Measurements from ENCODE around the gene SCT.

Gene SCT

GRCh38 chr11:623349-623869 is 3.6 kb downstream of the SCT start:
- in situ Hi-C loops (cut with MboI; ENCODE audit: low sequenced_read_pairs) = no loop called here

DNA sequence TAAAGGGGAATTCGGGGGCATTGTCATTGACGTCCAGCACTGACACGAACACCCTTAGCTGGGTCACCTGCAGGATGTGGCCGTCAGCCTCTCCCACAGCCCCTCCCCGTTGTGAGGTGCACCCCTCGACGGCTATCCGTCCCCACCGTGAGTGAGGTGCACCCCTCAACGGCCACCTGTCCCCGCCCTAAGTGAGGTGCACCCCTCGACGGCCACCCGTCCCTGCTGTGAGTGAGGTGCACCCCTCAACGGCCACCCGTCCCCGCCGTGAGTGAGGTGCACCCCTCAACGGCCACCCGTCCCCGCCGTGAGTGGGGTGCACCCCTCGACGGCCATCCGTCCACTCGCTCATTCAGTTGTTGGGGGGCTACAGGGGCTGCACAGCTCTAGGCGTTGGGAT is 5.1 kb downstream of the SCT start:
- in situ Hi-C loops (cut with MboI; ENCODE audit: low sequenced_read_pairs) = no loop called here

DNA sequence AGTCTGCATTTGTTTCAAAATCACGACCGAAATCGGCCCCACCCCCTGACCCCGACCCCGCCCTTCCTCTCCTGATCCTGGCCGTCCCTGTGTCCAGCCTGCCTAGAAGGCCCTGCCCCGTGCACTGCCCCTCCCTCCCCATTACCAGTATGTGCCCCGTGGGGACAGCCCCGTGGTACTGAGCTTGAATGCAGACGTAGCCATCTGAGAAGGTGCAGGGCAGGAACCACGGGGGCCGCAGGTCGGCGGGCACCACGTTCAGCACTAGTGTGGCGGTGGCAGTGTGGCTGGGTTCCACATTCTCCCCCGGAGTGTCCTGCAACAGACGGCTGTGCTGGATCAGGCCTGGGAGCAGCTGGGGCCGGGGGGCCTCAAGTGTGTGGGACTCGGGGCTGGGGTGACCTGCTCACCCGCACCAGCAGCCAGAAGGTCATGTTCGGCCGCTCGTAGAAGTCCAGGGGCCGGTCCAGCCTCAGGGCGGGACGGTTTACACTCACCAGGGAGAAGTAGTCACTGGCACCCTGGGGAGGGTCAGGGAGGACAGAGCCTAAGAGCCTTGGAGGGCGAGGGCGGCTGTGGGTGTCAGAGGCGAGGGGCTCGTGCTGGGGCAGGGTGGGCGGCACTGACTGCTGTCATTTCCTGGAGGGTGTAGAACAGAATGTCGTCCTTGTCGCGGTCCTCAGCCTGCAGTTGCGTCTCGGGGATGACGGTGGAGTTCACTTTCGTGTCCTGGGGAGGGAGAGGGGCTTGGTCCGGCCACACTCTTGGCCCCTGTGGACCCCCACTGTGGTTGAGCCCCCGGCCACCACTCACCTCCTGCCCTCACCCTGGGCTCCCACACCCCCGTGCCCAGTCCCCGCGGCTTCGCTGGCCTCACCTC is 5.8 kb downstream of the SCT start:
- in situ Hi-C loops (cut with MboI; ENCODE audit: low sequenced_read_pairs) = no loop called here

DNA sequence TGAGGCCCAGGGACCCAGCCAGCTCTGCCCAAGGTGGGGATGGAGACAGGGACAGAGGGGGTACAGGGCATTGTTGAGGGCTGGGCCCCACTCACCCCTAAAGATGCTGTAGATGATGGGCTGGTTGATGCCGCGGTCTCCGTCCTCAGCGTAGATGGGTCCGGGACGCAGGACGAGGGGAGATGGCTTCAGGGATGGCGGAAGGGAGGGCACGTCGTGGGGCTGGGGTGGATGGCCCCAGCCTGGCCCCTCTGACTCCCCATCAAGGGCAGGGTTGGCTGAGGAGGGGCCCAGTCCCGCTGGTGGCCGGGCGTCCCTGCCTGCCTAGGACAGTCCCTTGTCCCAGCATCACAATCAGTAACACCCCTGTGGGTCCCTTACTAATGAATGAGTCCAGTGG is 6.8 kb downstream of the SCT start:
- in situ Hi-C loops (cut with MboI; ENCODE audit: low sequenced_read_pairs) = no loop called here

- in situ Hi-C loops (cut with MboI; ENCODE audit: low sequenced_read_pairs) = no loop called here
These were observed 7.3 kb downstream of the SCT start for GRCh38 chr11:619628-620050.

DNA sequence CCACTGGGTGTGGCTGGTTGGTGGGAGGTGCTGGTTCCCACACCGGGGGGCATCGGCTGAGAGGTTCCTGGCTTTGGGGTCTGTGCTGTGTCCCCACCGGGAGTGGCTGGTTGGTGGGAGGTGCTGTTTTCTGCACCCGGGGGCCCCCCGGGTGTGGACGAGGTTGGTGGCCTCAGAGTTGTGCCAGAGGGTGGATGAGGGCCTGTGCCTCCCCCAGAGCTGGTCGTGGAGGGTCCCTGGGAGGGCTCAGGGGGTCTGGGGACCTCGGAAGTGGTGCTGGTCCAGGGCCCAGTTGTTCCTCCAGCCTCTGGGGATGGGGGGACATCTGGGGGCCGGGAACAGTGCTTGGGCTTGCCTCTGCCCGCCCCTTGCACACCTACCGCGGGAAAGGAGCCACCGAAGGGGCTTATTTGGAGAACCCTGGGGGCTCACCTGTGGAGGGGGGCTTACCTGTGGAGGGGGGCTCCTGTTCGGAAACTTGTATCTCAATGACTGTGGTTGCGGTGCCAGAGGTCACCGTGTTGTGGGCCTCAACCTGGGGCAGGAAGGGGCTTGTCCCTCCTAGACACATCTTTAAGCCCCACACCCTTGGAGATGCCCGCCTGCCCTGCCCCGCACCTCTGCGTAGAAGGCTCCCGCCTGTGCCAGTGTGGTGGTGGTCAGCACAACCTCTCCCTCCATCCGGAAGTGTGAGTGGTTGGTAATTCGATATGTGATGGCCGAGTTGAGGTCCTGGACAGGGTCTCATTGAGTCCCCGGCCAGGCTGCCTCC is 7.9 kb downstream of the SCT start:
- in situ Hi-C loops (cut with MboI; ENCODE audit: low sequenced_read_pairs) = no loop called here

DNA sequence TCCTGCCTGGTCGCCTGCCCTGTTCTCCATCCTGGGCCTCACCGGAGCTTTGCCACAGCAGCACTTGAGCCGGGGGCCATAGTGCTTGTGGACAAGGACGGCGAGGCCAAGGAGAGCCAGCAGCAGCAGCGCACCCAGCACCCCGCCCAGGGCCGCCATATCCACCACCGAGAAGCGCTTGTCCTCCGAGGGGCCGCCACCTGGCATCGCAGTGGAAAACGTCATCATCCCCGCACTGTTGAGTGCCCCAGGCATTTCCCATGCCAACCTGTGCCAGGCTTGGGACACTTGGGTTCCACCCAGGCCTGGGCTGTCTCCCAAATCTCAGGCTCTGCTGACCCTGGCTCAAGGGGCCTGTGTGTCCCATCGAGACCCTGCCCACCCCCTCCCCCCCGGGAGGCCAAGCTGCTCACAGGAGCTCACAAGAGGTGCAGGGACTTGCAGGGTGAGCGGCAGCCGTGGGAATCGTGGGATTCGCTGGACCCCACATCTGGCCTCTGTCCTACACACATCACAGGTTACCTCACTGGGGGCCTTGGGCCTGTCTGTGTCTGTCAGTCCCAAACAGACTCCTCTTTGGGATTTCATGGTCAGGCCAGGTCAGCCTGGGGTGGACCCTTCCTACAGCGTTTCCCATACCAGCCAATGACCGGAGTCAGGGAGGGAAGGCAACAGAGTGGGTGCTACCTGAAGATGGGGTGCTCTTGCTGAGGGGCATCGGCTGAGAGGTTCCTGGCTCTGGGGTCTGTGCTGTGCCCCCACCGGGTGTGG is 8.9 kb downstream of the SCT start:
- in situ Hi-C loops (cut with MboI; ENCODE audit: low sequenced_read_pairs) = no loop called here

- in situ Hi-C loops (cut with MboI; ENCODE audit: low sequenced_read_pairs) = no loop called here
These were observed 9.6 kb downstream of the SCT start for GRCh38 chr11:617199-617911.

DNA sequence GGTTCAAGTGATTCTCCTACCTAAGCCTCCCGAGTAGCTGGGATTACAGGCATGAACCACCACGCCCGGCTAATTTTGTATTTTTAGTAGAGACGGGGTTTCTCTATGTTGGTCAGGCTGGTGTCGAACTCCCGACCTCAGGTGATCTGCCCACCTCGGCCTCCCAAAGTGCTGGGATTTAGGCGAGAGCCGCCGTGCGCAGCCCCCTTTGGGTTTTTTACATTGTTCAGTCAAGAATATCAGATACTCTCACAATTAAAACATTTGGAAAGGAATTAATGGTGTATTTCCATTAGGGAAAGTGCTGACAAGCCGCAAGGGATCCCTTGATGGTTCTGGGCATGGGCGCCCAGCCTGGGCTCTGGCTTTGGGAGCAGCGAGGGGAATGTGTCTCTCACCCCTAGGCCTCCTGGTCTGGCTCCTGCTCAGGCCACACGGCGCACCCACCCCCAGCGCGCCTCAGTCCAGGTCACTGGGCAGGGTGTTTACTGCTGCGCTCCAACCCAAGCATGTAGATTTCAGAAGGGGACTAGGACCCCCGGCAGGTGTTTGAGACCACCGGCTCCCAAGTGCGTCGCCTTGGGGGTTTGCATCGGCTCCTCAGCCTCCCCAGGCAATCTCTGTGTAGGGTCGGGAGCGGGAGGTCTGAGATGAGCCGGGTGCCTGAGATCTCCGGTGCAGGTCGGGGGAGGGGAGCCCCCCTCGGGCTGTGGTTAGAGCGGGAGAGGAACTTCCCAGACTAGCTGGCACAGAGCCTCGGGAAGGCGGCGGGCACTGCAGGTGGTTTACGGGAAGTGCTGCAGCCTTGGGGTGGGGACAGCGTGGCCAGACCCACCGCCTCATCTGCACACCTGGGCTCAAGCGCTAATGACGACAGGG is 10.4 kb downstream of the SCT start:
- in situ Hi-C loops (cut with MboI; ENCODE audit: low sequenced_read_pairs) = no loop called here

DNA sequence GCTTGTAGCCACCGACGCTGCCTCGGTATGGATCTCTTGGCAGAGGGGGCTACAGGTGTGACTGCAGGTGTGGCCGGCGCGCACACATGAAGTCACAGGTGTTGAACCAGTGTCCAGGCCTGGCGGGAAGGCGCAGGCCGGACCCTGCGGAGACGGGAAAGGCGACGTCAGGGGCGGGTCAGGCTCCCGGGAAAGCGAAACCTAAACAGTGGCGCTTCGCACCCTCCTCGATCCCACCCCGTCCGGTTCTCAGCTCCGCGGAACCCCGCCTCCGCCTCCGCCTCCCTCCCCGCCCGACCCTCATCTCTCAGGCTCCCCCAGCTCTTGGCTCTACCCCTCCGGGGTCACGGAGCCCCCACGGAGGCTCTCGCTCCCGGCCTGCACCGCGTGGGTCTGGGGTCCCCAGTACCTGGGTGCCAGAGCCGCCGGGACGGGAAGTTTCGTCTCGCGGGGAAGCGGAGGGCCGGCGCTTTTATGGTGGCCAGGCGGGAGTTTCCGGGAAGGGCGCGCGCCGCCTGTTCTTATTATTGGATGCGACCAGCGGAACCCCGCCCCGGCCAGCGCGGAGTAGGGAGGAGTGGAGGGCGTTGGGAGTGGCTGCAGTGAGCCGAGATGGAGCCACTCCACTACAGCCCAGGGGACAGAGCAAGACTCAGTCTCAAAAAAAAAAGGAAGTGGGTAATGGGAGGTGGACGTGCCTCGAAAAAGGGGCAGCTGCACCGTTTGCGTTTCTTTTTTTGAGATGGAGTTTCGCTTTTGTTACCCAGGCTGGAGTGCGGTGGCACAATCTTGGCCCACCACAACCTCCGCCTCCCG is 11.3 kb downstream of the SCT start, which contains the start of gene IRF7:
Gene IRF7, minus strand, starts transcription at position 447 of the 816 bp plus-strand sequence. CDS start 586 bp downstream, outside the sequence.
- in situ Hi-C loops (cut with MboI; ENCODE audit: low sequenced_read_pairs) = no loop called here

DNA sequence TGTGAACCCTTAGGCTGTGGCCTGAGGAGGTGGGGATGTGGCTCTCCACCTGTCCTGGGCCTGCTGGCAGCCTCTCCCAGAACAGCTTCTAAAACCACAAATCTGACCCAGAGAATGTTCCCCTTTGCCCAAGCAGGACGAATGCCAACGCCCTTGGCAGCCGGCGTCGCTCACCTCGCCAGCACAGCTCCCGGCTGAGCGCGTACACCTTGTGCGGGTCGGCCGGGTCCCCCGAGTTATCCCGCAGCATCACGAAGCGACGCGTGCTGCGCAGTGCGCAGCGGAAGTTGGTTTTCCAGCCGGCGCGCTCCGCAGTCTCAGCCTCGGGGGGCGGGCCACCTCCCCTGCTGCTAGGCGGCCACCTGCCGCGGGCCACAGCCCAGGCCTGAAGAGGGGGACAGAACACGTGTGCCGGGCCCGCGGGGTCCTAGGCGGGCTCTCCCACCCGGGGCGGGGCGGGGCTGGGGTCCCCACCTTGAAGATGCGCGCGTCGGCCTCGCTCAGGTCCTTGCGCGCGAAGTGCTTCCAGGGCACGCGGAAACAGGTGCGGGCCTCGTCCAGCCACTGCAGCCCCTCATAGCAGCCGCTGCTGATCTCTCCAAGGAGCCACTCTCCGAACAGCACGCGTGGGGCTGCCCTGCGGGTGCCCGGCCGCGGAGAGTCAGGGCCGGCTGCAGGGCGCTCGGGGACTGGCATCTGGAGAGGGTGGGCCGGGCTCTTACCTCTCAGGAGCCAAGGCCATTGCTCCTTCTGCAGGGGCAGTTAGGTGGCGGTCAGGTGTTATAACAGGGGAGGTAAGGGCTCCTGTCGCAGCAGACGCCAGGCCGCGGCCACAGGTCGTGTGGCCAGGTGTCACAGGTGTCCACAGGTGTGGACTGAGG is 12.1 kb downstream of the SCT start:
- in situ Hi-C loops (cut with MboI; ENCODE audit: low sequenced_read_pairs) = no loop called here

GRCh38 chr11:614021-614622 is 12.9 kb downstream of the SCT start:
- in situ Hi-C loops (cut with MboI; ENCODE audit: low sequenced_read_pairs) = no loop called here

GRCh38 chr11:613369-613968 is 13.5 kb downstream of the SCT start:
- in situ Hi-C loops (cut with MboI; ENCODE audit: low sequenced_read_pairs) = no loop called here

DNA sequence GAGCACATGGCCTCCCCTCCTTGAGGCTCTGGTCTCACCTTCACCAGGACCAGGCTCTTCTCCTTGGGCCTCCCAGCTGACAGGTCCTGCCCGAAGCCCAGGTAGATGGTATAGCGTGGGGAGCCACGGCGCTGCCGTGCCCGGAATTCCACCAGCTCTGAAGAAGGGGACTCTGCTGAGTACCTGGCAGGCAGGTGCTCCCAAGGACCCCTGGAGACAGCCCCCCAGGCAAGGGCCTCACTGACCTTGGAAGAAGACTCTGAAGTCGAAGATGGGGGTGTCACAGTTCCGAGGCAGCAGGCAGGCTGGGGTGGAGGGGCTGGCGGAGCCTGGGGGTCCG is 14.1 kb downstream of the SCT start:
- in situ Hi-C loops (cut with MboI; ENCODE audit: low sequenced_read_pairs) = no loop called here

DNA sequence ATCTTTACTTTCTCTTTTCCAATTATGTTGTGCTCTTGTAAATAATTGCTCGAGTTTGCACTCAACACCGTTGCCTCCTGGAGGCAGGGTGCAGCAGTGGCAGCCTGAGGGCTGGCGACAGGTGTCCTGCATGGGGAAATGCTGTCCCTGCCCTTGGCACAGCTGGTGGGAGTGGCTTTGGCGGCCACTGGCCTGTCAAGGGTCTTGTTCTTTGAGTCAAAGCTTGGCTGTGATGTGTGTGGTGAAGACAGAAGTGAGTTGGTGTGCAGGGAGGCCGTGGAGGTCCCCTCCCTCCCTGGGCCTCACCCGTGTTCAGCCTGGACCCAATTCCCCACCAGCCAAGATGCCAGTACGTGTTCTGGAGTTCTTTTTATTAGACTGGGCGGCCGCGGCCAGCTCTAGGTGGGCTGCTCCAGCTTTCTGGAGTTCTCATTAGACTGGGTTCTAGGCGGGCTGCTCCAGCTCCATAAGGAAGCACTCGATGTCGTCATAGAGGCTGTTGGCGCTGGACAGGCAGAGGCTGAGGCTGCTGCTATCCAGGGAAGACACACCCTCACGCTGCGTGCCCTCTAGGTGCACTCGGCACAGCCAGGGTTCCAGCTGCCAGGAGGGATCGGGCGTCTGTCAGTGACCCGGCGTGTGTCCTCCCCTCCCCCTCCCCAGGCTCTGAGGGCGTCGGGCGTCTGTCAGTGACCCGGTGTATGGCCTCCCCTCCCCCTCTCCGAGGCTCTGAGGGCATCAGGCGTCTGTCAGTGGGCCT is 14.6 kb downstream of the SCT start:
- in situ Hi-C loops (cut with MboI; ENCODE audit: low sequenced_read_pairs) = no loop called here
